ENCODE measurements around the gene ST6GALNAC1. TPM values are rescaled to one million over a fixed set of nuclear protein-coding genes. Genes with fewer than 3 reads are reported as not detected.

ST6GALNAC1 gene, protein sequence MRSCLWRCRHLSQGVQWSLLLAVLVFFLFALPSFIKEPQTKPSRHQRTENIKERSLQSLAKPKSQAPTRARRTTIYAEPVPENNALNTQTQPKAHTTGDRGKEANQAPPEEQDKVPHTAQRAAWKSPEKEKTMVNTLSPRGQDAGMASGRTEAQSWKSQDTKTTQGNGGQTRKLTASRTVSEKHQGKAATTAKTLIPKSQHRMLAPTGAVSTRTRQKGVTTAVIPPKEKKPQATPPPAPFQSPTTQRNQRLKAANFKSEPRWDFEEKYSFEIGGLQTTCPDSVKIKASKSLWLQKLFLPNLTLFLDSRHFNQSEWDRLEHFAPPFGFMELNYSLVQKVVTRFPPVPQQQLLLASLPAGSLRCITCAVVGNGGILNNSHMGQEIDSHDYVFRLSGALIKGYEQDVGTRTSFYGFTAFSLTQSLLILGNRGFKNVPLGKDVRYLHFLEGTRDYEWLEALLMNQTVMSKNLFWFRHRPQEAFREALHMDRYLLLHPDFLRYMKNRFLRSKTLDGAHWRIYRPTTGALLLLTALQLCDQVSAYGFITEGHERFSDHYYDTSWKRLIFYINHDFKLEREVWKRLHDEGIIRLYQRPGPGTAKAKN
- total RNA-seq (100 to 1,000 TPM in 2 of 5 donors, 10 to 100 TPM in 3; 41.1 to 257 (median 94.2) TPM), polyA plus RNA-seq (10 to 100 TPM; 28.0 to 72.8 (median 34.5) TPM)
- long read RNA-seq, donor 1, transcript ST6GALNAC1-207 (2 exons, 419 nt): major isoform, 5 of 11 reads
- long read RNA-seq, donor 1, partial matches to known transcripts: 0 of 11 reads
- long read RNA-seq, donor 1, other reads (novel, unspliced or antisense): 0 of 11 reads
- long read RNA-seq, donor 2, transcript ST6GALNAC1-201 (9 exons, 2,570 nt): major isoform, 7 of 15 reads
- long read RNA-seq, donor 2, partial matches to known transcripts: 5 of 15 reads
- long read RNA-seq, donor 2, other reads (novel, unspliced or antisense): 0 of 15 reads
- long read RNA-seq, donor 3, partial matches to known transcripts: 13 of 21 reads
- long read RNA-seq, donor 3, other reads (novel, unspliced or antisense): 0 of 21 reads
- long read RNA-seq, donor 4: 0 reads
- long read RNA-seq, donor 5, partial matches to known transcripts: 18 of 26 reads
- long read RNA-seq, donor 5, other reads (novel, unspliced or antisense): 0 of 26 reads
- long read RNA-seq, donor 6, transcript ST6GALNAC1-207 (2 exons, 419 nt): minor isoform, 11 of 78 reads
- long read RNA-seq, donor 6, transcript ST6GALNAC1-201 (9 exons, 2,570 nt): major isoform, 29 of 78 reads
- long read RNA-seq, donor 6, partial matches to known transcripts: 35 of 78 reads
- long read RNA-seq, donor 6, other reads (novel, unspliced or antisense): 0 of 78 reads
- long read RNA-seq, donor 7, transcript ST6GALNAC1-207 (2 exons, 419 nt): major isoform, 5 of 35 reads
- long read RNA-seq, donor 7, partial matches to known transcripts: 28 of 35 reads
- long read RNA-seq, donor 7, other reads (novel, unspliced or antisense): 0 of 35 reads
- long read RNA-seq, donor 8, transcript ST6GALNAC1-207 (2 exons, 419 nt): major isoform, 5 of 29 reads
- long read RNA-seq, donor 8, transcript ST6GALNAC1-201 (9 exons, 2,570 nt): major isoform, 5 of 29 reads
- long read RNA-seq, donor 8, partial matches to known transcripts: 18 of 29 reads
- long read RNA-seq, donor 8, other reads (novel, unspliced or antisense): 0 of 29 reads
- long read RNA-seq, donor 9, partial matches to known transcripts: 27 of 33 reads
- long read RNA-seq, donor 9, other reads (novel, unspliced or antisense): 0 of 33 reads
- long read RNA-seq, donor 10, partial matches to known transcripts: 0 of 4 reads
- long read RNA-seq, donor 10, other reads (novel, unspliced or antisense): 0 of 4 reads

DNA sequence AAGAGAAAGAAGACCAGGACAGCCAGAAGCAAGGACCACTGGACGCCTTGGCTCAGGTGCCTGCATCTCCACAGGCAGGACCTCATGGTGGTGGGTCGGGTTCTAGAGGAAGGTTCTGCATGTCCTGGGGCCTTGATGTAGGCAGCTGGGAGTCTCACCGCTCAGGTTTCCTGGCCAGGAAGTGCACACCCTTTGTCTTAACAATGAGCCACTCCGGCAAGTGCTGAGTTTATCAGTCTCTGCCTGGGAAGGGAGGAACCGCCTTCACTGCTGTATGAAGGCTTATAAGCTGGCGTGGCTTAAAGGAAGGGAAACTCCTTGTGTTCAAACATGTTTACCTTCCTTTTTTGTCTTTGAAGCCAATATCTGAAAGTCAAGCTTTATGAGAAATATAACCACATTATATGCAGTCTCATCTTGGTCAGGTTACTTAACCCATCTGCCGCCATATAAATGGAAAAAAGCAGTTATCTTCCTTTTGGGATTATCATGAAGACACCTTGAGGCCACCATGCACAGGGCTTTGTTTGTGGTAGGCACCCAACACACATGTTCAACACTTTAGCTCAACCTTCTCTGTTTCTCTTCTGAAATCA is at the start of gene ST6GALNAC1:
TSS of gene ST6GALNAC1 (minus strand) at position 205 of the 596 bp plus-strand sequence. CDS start at position 86, 119 bp downstream.
- H3K9me3 ChIP-seq: no peaks in the 10 kb centered on the region
- H3K27ac ChIP-seq: peak within 1 kb of the TSS; percentile 81 to 91 (median 86)
- H3K4me3 ChIP-seq: peak within 1 kb of the TSS; percentile 34 to 41 (median 38)

DNA sequence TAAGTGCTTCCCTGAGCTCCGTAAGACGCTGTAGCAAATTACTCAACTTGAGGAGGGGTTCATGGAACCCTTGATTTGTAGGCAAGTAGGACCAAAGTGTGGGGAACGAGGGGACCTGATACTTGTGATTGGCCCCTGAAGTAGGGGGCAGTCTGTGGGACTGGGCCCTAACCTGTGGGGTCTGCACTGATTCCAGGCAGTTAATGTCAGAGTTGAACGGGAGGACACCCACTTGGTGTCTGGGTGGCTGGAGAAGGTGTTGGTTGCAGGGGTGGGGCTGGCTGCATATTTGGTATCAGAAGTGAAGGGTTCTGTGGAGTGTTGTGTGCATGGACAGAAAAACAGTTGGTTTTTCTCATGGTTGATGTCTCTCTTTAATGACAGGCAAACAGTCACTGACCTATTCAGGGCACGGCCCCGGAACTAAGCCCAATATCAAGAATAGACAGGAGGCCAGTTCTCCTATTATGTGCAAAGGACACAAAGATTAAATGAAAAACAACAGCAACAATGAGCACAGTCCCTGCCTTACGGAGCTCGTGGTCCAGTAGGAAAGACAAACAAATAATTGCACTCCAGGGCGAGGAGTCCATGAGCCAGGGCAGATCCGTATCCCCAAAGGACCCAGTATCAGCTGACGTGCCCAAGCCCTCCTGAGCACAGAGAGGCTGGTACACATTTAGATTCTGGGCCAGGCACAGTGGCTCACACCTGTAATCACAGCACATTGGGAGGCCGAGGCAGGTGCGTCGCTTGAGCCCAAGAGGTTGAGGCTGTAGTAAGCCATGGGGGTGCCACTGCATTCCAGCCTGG is 48.0 kb upstream of the ST6GALNAC1 start:
- Histone ChIP-seq H3K4me3 (no peak overlapping the region), H3K36me3 (no peaks in the 10 kb centered on the region), H3K27ac (peak overlapping the region in 2 of 5 donors; percentile 14 to 87), H3K4me1 (peaks cover 18 to 74% (median 41%) of the 10 kb centered on the region in 4 donors), H3K9me3 (no peaks in the 10 kb centered on the region), H3K27me3 (no peaks in the 10 kb centered on the region)
- intact Hi-C loops (cut with DNase I; ENCODE audit: low total_unique reads): no loop called here
- WGBS, 5 donors: 58 to 73% (median 62%) methylated on average over 14 of the region's 14 CpGs
- TF ChIP-seq EP300 (IDR thresholded peaks at IDR 0.05) (no peak), POLR2A (IDR thresholded peaks at IDR 0.05) (no peak), POLR2AphosphoS5 (IDR thresholded peaks at IDR 0.05) (no peak)
- TF ChIP-seq, protein P1, sequence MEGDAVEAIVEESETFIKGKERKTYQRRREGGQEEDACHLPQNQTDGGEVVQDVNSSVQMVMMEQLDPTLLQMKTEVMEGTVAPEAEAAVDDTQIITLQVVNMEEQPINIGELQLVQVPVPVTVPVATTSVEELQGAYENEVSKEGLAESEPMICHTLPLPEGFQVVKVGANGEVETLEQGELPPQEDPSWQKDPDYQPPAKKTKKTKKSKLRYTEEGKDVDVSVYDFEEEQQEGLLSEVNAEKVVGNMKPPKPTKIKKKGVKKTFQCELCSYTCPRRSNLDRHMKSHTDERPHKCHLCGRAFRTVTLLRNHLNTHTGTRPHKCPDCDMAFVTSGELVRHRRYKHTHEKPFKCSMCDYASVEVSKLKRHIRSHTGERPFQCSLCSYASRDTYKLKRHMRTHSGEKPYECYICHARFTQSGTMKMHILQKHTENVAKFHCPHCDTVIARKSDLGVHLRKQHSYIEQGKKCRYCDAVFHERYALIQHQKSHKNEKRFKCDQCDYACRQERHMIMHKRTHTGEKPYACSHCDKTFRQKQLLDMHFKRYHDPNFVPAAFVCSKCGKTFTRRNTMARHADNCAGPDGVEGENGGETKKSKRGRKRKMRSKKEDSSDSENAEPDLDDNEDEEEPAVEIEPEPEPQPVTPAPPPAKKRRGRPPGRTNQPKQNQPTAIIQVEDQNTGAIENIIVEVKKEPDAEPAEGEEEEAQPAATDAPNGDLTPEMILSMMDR (IDR thresholded peaks at IDR 0.05): no peak
- DNase-seq: no peak

More for the DNA sequence above, at the start of gene ST6GALNAC1:
- intact Hi-C loops (cut with DNase I; ENCODE audit: low total_unique reads): no loop called here
- H3K27me3 ChIP-seq: no peaks in the 10 kb centered on the region
- H3K4me1 ChIP-seq: peaks cover 11 to 30% (median 20%) of the 10 kb centered on the region in 4 donors
- H3K36me3 ChIP-seq: no peaks in the 10 kb centered on the region
- DNase-seq: peak; percentile 85 to 90
- TF ChIP-seq POLR2AphosphoS5 (IDR thresholded peaks at IDR 0.05) (peak in 2 of 3 donors; percentile 96 to 98), POLR2A (IDR thresholded peaks at IDR 0.05) (peak in 2 of 4 donors; percentile 45 to 89), EP300 (IDR thresholded peaks at IDR 0.05) (no peak)
- TF ChIP-seq, protein P1 (IDR thresholded peaks at IDR 0.05): no peak
- WGBS, 5 donors: 26 to 54% (median 31%) methylated on average over 7 of the region's 7 CpGs

GRCh38 chr17:76690596-76691280 is 47.2 kb upstream of the ST6GALNAC1 start:
- no peak for DNase-seq
- TF ChIP-seq, protein P1 (IDR thresholded peaks at IDR 0.05): no peak
- TF ChIP-seq POLR2A (IDR thresholded peaks at IDR 0.05): no peak
- TF ChIP-seq EP300 (IDR thresholded peaks at IDR 0.05): no peak
- TF ChIP-seq POLR2AphosphoS5 (IDR thresholded peaks at IDR 0.05): no peak
- Histone ChIP-seq H3K4me3 (no peak overlapping the region), H3K27me3 (no peaks in the 10 kb centered on the region), H3K4me1 (peaks cover 18 to 75% (median 41%) of the 10 kb centered on the region in 4 donors), H3K27ac (no peak overlapping the region), H3K36me3 (no peaks in the 10 kb centered on the region), H3K9me3 (no peaks in the 10 kb centered on the region)
- intact Hi-C loops (cut with DNase I; ENCODE audit: low total_unique reads): no loop called here
- 79 to 91% (median 88%) methylated on average over 13 of the region's 13 CpGs for WGBS, 5 donors
